ENCODE results near the gene MCL1. TPM values are rescaled to one million over a fixed set of nuclear protein-coding genes. Genes with fewer than 3 reads are reported as not detected.

Gene MCL1
- total RNA-seq, 3 donors from 2014 or later (not counting 1 experiment from before 2014, with no cell fraction given), result 929 to 1,396 (median 938) TPM

DNA sequence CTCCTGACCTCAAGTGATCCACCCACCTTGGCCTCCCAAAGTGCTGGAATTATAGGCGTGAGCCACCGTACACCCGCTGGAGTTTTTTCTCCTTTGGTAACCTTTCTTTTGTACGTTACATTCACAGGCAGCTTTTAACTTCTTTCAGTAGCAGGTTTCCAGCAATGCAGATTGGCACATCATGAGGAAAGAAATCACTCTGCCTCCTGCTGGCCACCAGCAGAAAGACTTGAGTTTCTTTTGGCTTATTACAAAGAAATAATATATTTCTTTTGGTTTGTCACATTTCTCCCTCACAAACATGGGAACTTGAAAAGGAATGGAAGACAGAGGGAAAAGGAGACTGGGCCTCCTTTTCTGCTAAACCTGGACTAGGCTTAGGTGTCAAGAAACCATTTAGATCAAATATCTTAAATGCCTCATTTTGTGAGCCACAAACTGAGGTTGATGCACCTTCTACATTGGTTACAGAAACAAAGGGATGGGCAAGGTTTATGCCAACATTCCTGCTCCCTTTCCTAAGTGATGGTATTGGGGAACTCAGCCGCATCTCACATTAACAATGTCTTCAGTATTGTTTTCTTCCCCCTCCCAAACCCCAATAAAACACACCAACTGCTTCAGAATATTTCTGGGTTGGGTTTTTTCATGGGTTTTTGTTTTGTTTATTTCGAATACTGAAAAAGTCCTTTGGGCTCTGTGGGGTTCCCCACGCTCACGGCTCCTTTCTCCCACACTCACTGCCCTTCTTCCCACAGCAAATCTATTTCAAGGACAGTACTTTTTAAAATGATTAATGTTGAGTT lies 42.3 kb upstream of the MCL1 start:
- no peaks in the 10 kb centered on the region for H3K9me3 ChIP-seq (ENCODE audit: control insufficient read depth, insufficient read depth, low read length)
- peak; percentile 39 to 85 for DNase-seq
- intact Hi-C loops (cut with micrococcal nuclease), result loop anchor here (1.0 to 10.0 kb wide), 4 partner anchors 8 to 367 kb away; partner anchors contain the start of gene CA14
- H3K4me3 ChIP-seq (ENCODE audit: low read length), result no peak overlapping the region
- no peaks in the 10 kb centered on the region for H3K27me3 ChIP-seq (ENCODE audit: control insufficient read depth, insufficient read depth, low read length)
- H3K4me1 ChIP-seq (ENCODE audit: control insufficient read depth, insufficient read depth, low read length), result peaks cover 4% of the 10 kb centered on the region
- H3K27ac Mint-ChIP-seq, result peak overlapping the region; percentile 86 to 89
- H3K36me3 ChIP-seq (ENCODE audit: control insufficient read depth, insufficient read depth, low read length), result peaks cover 64% of the 10 kb centered on the region
- peak; percentile 62 to 87 (median 78) for ATAC-seq
- H3K9me3 Mint-ChIP-seq, result no peaks in the 10 kb centered on the region
- peaks cover 15 to 26% of the 10 kb centered on the region in 2 donors for H3K4me1 Mint-ChIP-seq
- 37% methylated on average over 4 of the region's 8 CpGs for WGBS (ENCODE audit: insufficient coverage)
- peak overlapping the region; percentile 61 for H3K27ac ChIP-seq (ENCODE audit: low read length)
- H3K27me3 Mint-ChIP-seq (ENCODE audit: low read depth in 2 of 2), result no peaks in the 10 kb centered on the region
- TF ChIP-seq, protein P1, sequence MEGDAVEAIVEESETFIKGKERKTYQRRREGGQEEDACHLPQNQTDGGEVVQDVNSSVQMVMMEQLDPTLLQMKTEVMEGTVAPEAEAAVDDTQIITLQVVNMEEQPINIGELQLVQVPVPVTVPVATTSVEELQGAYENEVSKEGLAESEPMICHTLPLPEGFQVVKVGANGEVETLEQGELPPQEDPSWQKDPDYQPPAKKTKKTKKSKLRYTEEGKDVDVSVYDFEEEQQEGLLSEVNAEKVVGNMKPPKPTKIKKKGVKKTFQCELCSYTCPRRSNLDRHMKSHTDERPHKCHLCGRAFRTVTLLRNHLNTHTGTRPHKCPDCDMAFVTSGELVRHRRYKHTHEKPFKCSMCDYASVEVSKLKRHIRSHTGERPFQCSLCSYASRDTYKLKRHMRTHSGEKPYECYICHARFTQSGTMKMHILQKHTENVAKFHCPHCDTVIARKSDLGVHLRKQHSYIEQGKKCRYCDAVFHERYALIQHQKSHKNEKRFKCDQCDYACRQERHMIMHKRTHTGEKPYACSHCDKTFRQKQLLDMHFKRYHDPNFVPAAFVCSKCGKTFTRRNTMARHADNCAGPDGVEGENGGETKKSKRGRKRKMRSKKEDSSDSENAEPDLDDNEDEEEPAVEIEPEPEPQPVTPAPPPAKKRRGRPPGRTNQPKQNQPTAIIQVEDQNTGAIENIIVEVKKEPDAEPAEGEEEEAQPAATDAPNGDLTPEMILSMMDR (IDR thresholded peaks at IDR 0.05), result peak; percentile 71
- H3K4me3 Mint-ChIP-seq, result no peak overlapping the region
- peaks cover 39% of the 10 kb centered on the region for H3K36me3 Mint-ChIP-seq

DNA sequence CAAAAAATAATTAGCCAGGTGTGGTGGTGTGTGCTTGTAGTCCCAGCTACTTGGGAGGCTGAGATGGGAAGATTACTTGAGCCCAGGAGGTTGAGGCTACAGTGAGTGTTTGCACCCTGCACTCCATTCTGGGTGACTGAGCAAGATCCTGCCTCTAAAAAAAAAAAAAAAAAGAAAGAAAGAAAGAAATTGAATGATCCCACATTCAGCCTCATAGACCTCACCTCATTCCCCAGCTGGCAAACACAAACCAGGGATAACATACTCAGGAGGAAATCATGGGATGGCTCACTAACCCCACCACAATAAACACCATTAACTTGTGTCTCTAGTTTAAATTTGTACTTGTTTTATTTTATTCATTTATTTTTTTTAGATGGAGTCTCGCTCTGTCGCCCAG lies 41.5 kb upstream of the MCL1 start:
- DNase-seq (no peak), ATAC-seq (no peak)
- Histone ChIP-seq H3K27me3 (ENCODE audit: control insufficient read depth, insufficient read depth, low read length) (no peaks in the 10 kb centered on the region), H3K27ac (ENCODE audit: low read length) (no peak overlapping the region), H3K4me3 (ENCODE audit: low read length) (no peak overlapping the region), H3K9me3 (ENCODE audit: control insufficient read depth, insufficient read depth, low read length) (no peaks in the 10 kb centered on the region), H3K36me3 (ENCODE audit: control insufficient read depth, insufficient read depth, low read length) (peaks cover 57% of the 10 kb centered on the region), H3K4me1 (ENCODE audit: control insufficient read depth, insufficient read depth, low read length) (peaks cover 4% of the 10 kb centered on the region)
- H3K27ac Mint-ChIP-seq, result peak overlapping the region; percentile 86 to 89
- H3K4me3 Mint-ChIP-seq, result no peak overlapping the region
- H3K4me1 Mint-ChIP-seq, result peaks cover 18 to 29% of the 10 kb centered on the region in 2 donors
- H3K27me3 Mint-ChIP-seq (ENCODE audit: low read depth in 2 of 2), result no peaks in the 10 kb centered on the region
- WGBS (ENCODE audit: insufficient coverage), result 93% methylated on average over 2 of the region's 2 CpGs
- TF ChIP-seq, protein P1 (IDR thresholded peaks at IDR 0.05), result no peak
- peaks cover 36% of the 10 kb centered on the region for H3K36me3 Mint-ChIP-seq
- intact Hi-C loops (cut with micrococcal nuclease), result loop anchor here (1.0 to 10.0 kb wide), 4 partner anchors 8 to 366 kb away; partner anchors contain the start of gene CA14
- H3K9me3 Mint-ChIP-seq, result no peaks in the 10 kb centered on the region

DNA sequence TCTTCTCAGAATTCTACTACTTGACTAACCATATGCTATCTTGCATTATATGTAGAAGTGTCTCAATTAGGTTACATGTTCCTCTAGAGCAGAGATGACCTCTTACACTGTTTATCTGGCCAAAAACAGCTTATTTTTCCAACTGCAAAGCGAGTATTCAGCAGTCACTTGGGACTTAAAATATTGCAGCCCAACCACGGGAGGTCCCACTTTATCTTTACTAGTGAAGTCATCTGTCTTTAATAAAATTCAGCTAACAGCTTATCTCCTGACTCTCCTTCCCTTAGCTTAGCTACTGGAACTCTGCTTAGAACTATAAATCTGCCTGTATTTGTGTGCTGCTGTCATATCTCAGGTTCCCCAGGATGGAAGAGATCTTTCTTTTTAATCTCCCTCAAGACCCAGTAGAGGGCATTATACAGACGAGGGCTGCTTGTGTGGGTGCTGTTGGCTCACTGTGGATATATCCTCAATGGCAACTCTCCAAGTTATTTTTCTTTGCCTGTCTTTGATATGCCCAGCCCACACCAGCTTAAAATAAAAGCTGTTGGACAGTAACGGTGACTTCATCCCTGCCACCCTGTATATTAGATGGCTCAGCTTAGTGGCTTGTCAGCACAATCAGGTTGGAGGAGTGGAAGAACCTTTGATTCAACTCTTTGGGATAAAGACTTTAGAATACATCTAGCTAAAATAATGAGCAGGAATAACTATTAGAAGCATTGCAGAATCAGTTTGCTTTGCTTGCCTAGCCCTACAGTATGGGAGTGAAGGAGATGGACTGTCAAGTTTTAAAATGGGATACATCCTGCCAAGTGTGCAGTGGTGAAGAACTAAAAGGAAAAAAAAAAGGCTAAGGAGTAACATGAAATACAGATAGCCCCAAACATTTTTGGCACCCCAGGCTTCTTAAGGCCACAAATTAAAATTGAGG lies 40.4 kb upstream of the MCL1 start:
- Mint-ChIP-seq H3K4me3 (no peak overlapping the region), H3K4me1 (peaks cover 26 to 38% of the 10 kb centered on the region in 2 donors), H3K36me3 (peaks cover 26% of the 10 kb centered on the region), H3K27ac (peak overlapping the region; percentile 65 to 89), H3K27me3 (ENCODE audit: low read depth in 2 of 2) (no peaks in the 10 kb centered on the region), H3K9me3 (no peaks in the 10 kb centered on the region)
- TF ChIP-seq, protein P1 (IDR thresholded peaks at IDR 0.05), result no peak
- intact Hi-C loops (cut with micrococcal nuclease), result loop anchor here (2.0 to 10.0 kb wide), 2 partner anchors 43 to 365 kb away; partner anchors contain the start of gene CA14
- peaks cover 4% of the 10 kb centered on the region for H3K4me1 ChIP-seq (ENCODE audit: control insufficient read depth, insufficient read depth, low read length)
- H3K4me3 ChIP-seq (ENCODE audit: low read length), result no peak overlapping the region
- no peak overlapping the region for H3K27ac ChIP-seq (ENCODE audit: low read length)
- H3K36me3 ChIP-seq (ENCODE audit: control insufficient read depth, insufficient read depth, low read length), result peaks cover 47% of the 10 kb centered on the region
- ATAC-seq (no peak), DNase-seq (peak in 1 of 2 donors; percentile 52)
- no peaks in the 10 kb centered on the region for H3K27me3 ChIP-seq (ENCODE audit: control insufficient read depth, insufficient read depth, low read length)
- 78% methylated on average over 3 of the region's 4 CpGs for WGBS (ENCODE audit: insufficient coverage)
- H3K9me3 ChIP-seq (ENCODE audit: control insufficient read depth, insufficient read depth, low read length), result no peaks in the 10 kb centered on the region
